HG02678 (cell line): ENCODE measurements around the gene RANBP9.

Experiments used
- ATAC-seq: cut with Tn5 transposase; IDR thresholded peaks from one replicate; pipeline ENCODE4 v1.9.1; 2021; ENCODE audit warnings: mild to moderate bottlenecking, moderate library complexity; ENCODE audit not compliant: unreplicated experiment

Gene RANBP9

GRCh38 chr6:13572951-13573654 is 138.5 kb downstream of the RANBP9 start:
- ATAC-seq = no peak

DNA sequence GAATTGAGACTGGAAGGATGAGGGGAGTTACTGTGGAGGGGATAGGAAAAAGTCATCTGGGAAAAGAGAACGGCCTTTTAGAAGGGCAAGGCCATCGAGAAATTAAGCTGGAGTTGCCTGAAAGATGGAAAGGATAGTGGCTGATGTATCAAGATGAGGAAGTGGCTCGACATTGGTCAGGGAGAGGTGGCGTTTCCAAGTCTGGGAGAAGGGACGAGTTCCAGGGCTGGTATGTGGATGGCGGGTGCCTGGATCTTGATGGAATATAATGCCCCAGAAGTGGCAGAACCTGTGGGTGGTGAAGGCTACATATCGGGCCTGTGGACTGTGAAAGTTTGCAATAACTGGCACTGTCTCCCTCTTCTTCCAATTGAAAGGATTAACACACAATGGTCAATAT is 139.4 kb downstream of the RANBP9 start:
- ATAC-seq = no peak
